Rectal smooth muscle tissue (tissue), 1 donor: ENCODE measurements around the gene TRIM6.
A peak's percentile ranks its signal among the peaks of the same experiment; 100 is the strongest.
"Not testable (repeated sequence)": the region's sequence is repeated elsewhere in the genome, so short reads cannot be mapped to it uniquely, and the experiment has no call there.

ENCODE experiments used
- H3K27ac ChIP-seq: one replicate; pipeline ENCODE4 v1.7.0; 2013; ENCODE audit warnings: low read depth, low read length, inconsistent platforms
- H3K27me3 ChIP-seq: one replicate; pipeline ENCODE4 v1.7.0; 2013; ENCODE audit warnings: low read length; ENCODE audit not compliant: control insufficient read depth, insufficient read depth
- H3K36me3 ChIP-seq: one replicate; pipeline ENCODE4 v1.7.0; 2013; ENCODE audit warnings: low read length; ENCODE audit not compliant: control insufficient read depth, insufficient read depth
- H3K4me1 ChIP-seq: one replicate; pipeline ENCODE4 v1.7.0; 2013; ENCODE audit warnings: low read length; ENCODE audit not compliant: control insufficient read depth, insufficient read depth
- H3K4me3 ChIP-seq: one replicate; pipeline ENCODE4 v1.7.0; 2013; ENCODE audit warnings: low read length
- H3K9ac ChIP-seq: one replicate; pipeline ENCODE4 v1.7.0; 2013; ENCODE audit warnings: low read length

Gene TRIM6

GRCh38 chr11:5580577-5580976 lies 15.9 kb upstream of the TRIM6 start, which contains the start of gene OR52B6:
Gene OR52B6, plus strand, starts transcription at chr11:5580877. Its CDS starts 0 bp downstream, at chr11:5580877.
- H3K9ac ChIP-seq = no peak within 1 kb of the TSS
- no peaks in the 10 kb centered on the region for H3K4me1 ChIP-seq
- no peaks in the 10 kb centered on the region for H3K27me3 ChIP-seq
- H3K27ac ChIP-seq = no peak within 1 kb of the TSS
- H3K36me3 ChIP-seq = no peaks in the 10 kb centered on the region
- no peak within 1 kb of the TSS for H3K4me3 ChIP-seq

- H3K4me1 ChIP-seq = no peaks in the 10 kb centered on the region
These were observed 15.4 kb upstream of the TRIM6 start for GRCh38 chr11:5581014-5581413.

GRCh38 chr11:5584458-5584857 lies 12.0 kb upstream of the TRIM6 start:
- not testable (repeated sequence) for H3K27me3 ChIP-seq, H3K36me3 ChIP-seq, H3K4me1 ChIP-seq, H3K9ac ChIP-seq, H3K27ac ChIP-seq, H3K4me3 ChIP-seq

More at GRCh38 chr11:5581014-5581413, 15.4 kb upstream of the TRIM6 start:
- no peak overlapping the region for H3K9ac ChIP-seq
- H3K4me3 ChIP-seq = no peak overlapping the region
- H3K27me3 ChIP-seq = no peaks in the 10 kb centered on the region
- no peak overlapping the region for H3K27ac ChIP-seq
- H3K36me3 ChIP-seq = no peaks in the 10 kb centered on the region

GRCh38 chr11:5589906-5590305 lies 6.5 kb upstream of the TRIM6 start:
- not testable (repeated sequence) for H3K27me3 ChIP-seq, H3K27ac ChIP-seq, H3K36me3 ChIP-seq, H3K4me3 ChIP-seq, H3K4me1 ChIP-seq, H3K9ac ChIP-seq

GRCh38 chr11:5591613-5592012 lies 4.8 kb upstream of the TRIM6 start:
- Histone ChIP-seq H3K36me3 (no peaks in the 10 kb centered on the region), H3K4me1 (no peaks in the 10 kb centered on the region), H3K9ac (no peak overlapping the region), H3K4me3 (no peak overlapping the region), H3K27me3 (no peaks in the 10 kb centered on the region), H3K27ac (no peak overlapping the region)

GRCh38 chr11:5592615-5593014 lies 3.8 kb upstream of the TRIM6 start:
- Histone ChIP-seq H3K4me1 (no peaks in the 10 kb centered on the region), H3K4me3 (no peak overlapping the region), H3K27ac (no peak overlapping the region), H3K27me3 (no peaks in the 10 kb centered on the region), H3K36me3 (no peaks in the 10 kb centered on the region), H3K9ac (no peak overlapping the region)

GRCh38 chr11:5593146-5593545 lies 3.3 kb upstream of the TRIM6 start:
- H3K36me3 ChIP-seq = no peaks in the 10 kb centered on the region
- no peaks in the 10 kb centered on the region for H3K27me3 ChIP-seq
- H3K4me3 ChIP-seq = no peak overlapping the region
- H3K27ac ChIP-seq = no peak overlapping the region
- H3K9ac ChIP-seq = no peak overlapping the region
- H3K4me1 ChIP-seq = no peaks in the 10 kb centered on the region

GRCh38 chr11:5597953-5598352 lies 1.5 kb downstream of the TRIM6 start:
- Histone ChIP-seq H3K9ac (no peak overlapping the region), H3K4me3 (no peak overlapping the region), H3K27ac (no peak overlapping the region), H3K36me3 (no peaks in the 10 kb centered on the region), H3K27me3 (no peaks in the 10 kb centered on the region), H3K4me1 (peaks cover 2% of the 10 kb centered on the region)

- H3K27ac ChIP-seq = peak overlapping the region; percentile 58
- no peaks in the 10 kb centered on the region for H3K27me3 ChIP-seq
- H3K9ac ChIP-seq = no peak overlapping the region
- no peak overlapping the region for H3K4me3 ChIP-seq
- H3K36me3 ChIP-seq = no peaks in the 10 kb centered on the region
- H3K4me1 ChIP-seq = peaks cover 2% of the 10 kb centered on the region
These were observed 4.0 kb downstream of the TRIM6 start for GRCh38 chr11:5600374-5600851.

GRCh38 chr11:5602791-5603190 lies 6.4 kb downstream of the TRIM6 start:
- H3K9ac ChIP-seq, H3K27me3 ChIP-seq: not testable (repeated sequence)

GRCh38 chr11:5603326-5603725 lies 6.9 kb downstream of the TRIM6 start:
- H3K4me3 ChIP-seq = no peak overlapping the region
- H3K27ac ChIP-seq = no peak overlapping the region
- no peaks in the 10 kb centered on the region for H3K36me3 ChIP-seq
- no peaks in the 10 kb centered on the region for H3K27me3 ChIP-seq
- H3K9ac ChIP-seq = no peak overlapping the region
- H3K4me1 ChIP-seq = peaks cover 5% of the 10 kb centered on the region

More at GRCh38 chr11:5602791-5603190, 6.4 kb downstream of the TRIM6 start:
- H3K36me3 ChIP-seq, H3K4me3 ChIP-seq, H3K4me1 ChIP-seq, H3K27ac ChIP-seq: not testable (repeated sequence)

GRCh38 chr11:5604896-5605295 lies 8.5 kb downstream of the TRIM6 start:
- Histone ChIP-seq H3K27me3 (no peaks in the 10 kb centered on the region), H3K27ac (no peak overlapping the region), H3K9ac (no peak overlapping the region), H3K36me3 (no peaks in the 10 kb centered on the region), H3K4me3 (no peak overlapping the region), H3K4me1 (peaks cover 5% of the 10 kb centered on the region)

GRCh38 chr11:5605849-5606248 lies 9.4 kb downstream of the TRIM6 start:
- no peaks in the 10 kb centered on the region for H3K27me3 ChIP-seq
- H3K4me1 ChIP-seq = peaks cover 3% of the 10 kb centered on the region
- no peaks in the 10 kb centered on the region for H3K36me3 ChIP-seq
- H3K27ac ChIP-seq = no peak overlapping the region
- no peak overlapping the region for H3K4me3 ChIP-seq
- no peak overlapping the region for H3K9ac ChIP-seq
